ENCODE data around the gene ZNF484. TPM values are rescaled to one million over a fixed set of nuclear protein-coding genes. Genes with fewer than 3 reads are reported as not detected.
"Not testable (repeated sequence)": the region's sequence is repeated elsewhere in the genome, so short reads cannot be mapped to it uniquely, and the experiment has no call there.

The ZNF484 gene
- total and polyA plus RNA-seq, 2 experiments from 2014 or later: 3.1 to 6.9 TPM

GRCh38 chr9:92890761-92891160 is 12.9 kb upstream of the ZNF484 start:
- Histone ChIP-seq H3K9me3 (ENCODE audit: low read depth) (no peaks in the 10 kb centered on the region), H4K20me1 (ENCODE audit: insufficient read depth) (no peaks in the 10 kb centered on the region), H3K4me3 (no peak overlapping the region), H3F3A (ENCODE audit: insufficient read depth) (no peaks in the 10 kb centered on the region), H2AFZ (no peak overlapping the region), H3K27me3 (replicated peaks; ENCODE audit: insufficient read depth) (peaks cover 7% of the 10 kb centered on the region), H3K4me2 (ENCODE audit: unreplicated experiment) (no peak overlapping the region), H3K27ac (no peak overlapping the region), H3K9ac (no peak overlapping the region), H3K9me2 (ENCODE audit: insufficient read depth) (no peaks in the 10 kb centered on the region), H3K79me2 (ENCODE audit: insufficient read depth) (no peaks in the 10 kb centered on the region), H3K36me3 (ENCODE audit: low read depth) (no peaks in the 10 kb centered on the region), H3K4me1 (ENCODE audit: insufficient read depth) (no peaks in the 10 kb centered on the region)
- in situ Hi-C loops (cut with MboI): no loop called here
- no peak for DNase-seq
- WGBS, 2 experiments (ENCODE audit: low coverage in 1 of 2, low lambda C conversion rate in 2 of 2, missing lambda C conversion rate in 2 of 2): 50 to 63% methylated on average over 2 of the region's 2 CpGs
- TF ChIP-seq EZH2phosphoT487 (IDR thresholded peaks at IDR 0.05; ENCODE audit: insufficient read depth, low read depth) (no peak), EZH2 (IDR thresholded peaks at IDR 0.05; ENCODE audit: insufficient read depth, poor library complexity, severe bottlenecking) (no peak)

GRCh38 chr9:92887880-92888338 is 10.1 kb upstream of the ZNF484 start:
- Histone ChIP-seq H3K4me2 (ENCODE audit: unreplicated experiment) (no peak overlapping the region), H3K27me3 (replicated peaks; ENCODE audit: insufficient read depth) (peaks cover 7% of the 10 kb centered on the region), H3K36me3 (ENCODE audit: low read depth) (no peaks in the 10 kb centered on the region), H4K20me1 (ENCODE audit: insufficient read depth) (no peaks in the 10 kb centered on the region), H3K27ac (no peak overlapping the region), H3K4me1 (ENCODE audit: insufficient read depth) (no peaks in the 10 kb centered on the region), H3K4me3 (no peak overlapping the region), H3K9me3 (ENCODE audit: low read depth) (no peaks in the 10 kb centered on the region), H2AFZ (no peak overlapping the region), H3K79me2 (ENCODE audit: insufficient read depth) (no peaks in the 10 kb centered on the region), H3K9ac (no peak overlapping the region), H3F3A (ENCODE audit: insufficient read depth) (no peaks in the 10 kb centered on the region), H3K9me2 (ENCODE audit: insufficient read depth) (no peaks in the 10 kb centered on the region)
- in situ Hi-C loops (cut with MboI): no loop called here
- WGBS, 2 experiments (ENCODE audit: low coverage in 1 of 2, low lambda C conversion rate in 2 of 2, missing lambda C conversion rate in 2 of 2): 53 to 58% methylated on average over 5 of the region's 5 CpGs
- TF ChIP-seq EZH2phosphoT487 (IDR thresholded peaks at IDR 0.05; ENCODE audit: insufficient read depth, low read depth) (no peak), EZH2 (IDR thresholded peaks at IDR 0.05; ENCODE audit: insufficient read depth, poor library complexity, severe bottlenecking) (no peak)
- DNase-seq: no peak

- H2AFZ ChIP-seq; DNase-seq; H3K9me2 ChIP-seq (ENCODE audit: insufficient read depth); H3K27ac ChIP-seq; H3K4me2 ChIP-seq (ENCODE audit: unreplicated experiment); H3K79me2 ChIP-seq (ENCODE audit: insufficient read depth); H3K4me3 ChIP-seq; H3K36me3 ChIP-seq (ENCODE audit: low read depth); H3K9me3 ChIP-seq (ENCODE audit: low read depth); in situ Hi-C loops (cut with MboI); H3K27me3 ChIP-seq (replicated peaks; ENCODE audit: insufficient read depth); H4K20me1 ChIP-seq (ENCODE audit: insufficient read depth); H3F3A ChIP-seq (ENCODE audit: insufficient read depth); H3K9ac ChIP-seq; H3K4me1 ChIP-seq (ENCODE audit: insufficient read depth): not testable (repeated sequence)
- WGBS, 2 experiments (ENCODE audit: low coverage in 1 of 2, low lambda C conversion rate in 2 of 2, missing lambda C conversion rate in 2 of 2): 63 to 65% methylated on average over 8 of the region's 8 CpGs
Measured at GRCh38 chr9:92886846-92887610, 9.2 kb upstream of the ZNF484 start.

- H3K36me3 ChIP-seq (ENCODE audit: low read depth); H3F3A ChIP-seq (ENCODE audit: insufficient read depth); H4K20me1 ChIP-seq (ENCODE audit: insufficient read depth); H2AFZ ChIP-seq; H3K27me3 ChIP-seq (replicated peaks; ENCODE audit: insufficient read depth); in situ Hi-C loops (cut with MboI); H3K4me1 ChIP-seq (ENCODE audit: insufficient read depth); H3K9ac ChIP-seq; H3K4me2 ChIP-seq (ENCODE audit: unreplicated experiment); DNase-seq; H3K27ac ChIP-seq; H3K9me3 ChIP-seq (ENCODE audit: low read depth); H3K79me2 ChIP-seq (ENCODE audit: insufficient read depth); H3K4me3 ChIP-seq; H3K9me2 ChIP-seq (ENCODE audit: insufficient read depth): not testable (repeated sequence)
- WGBS, 2 experiments (ENCODE audit: low coverage in 1 of 2, low lambda C conversion rate in 2 of 2, missing lambda C conversion rate in 2 of 2): 67 to 76% methylated on average over 14 to 15 of the region's 15 CpGs
Measured at GRCh38 chr9:92883666-92884405, 6.0 kb upstream of the ZNF484 start.

All from GM23248 (cell line).